GM20431 (cell line): ENCODE data around the gene ZNF319.
"Not testable (repeated sequence)": the region's sequence is repeated elsewhere in the genome, so short reads cannot be mapped to it uniquely, and the experiment has no call there.

Source experiments
- in situ Hi-C: fragments of 300-500 bp; cut with MseI, MboI; formaldehyde crosslinking; loops from one replicate; pipeline ENCODE4 v1.15.0; 2020; ENCODE audit warnings: low sequenced_read_pairs; ENCODE audit not compliant: unreplicated experiment

The ZNF319 gene

GRCh38 chr16:58024486-58025350 is 24.2 kb upstream of the ZNF319 start:
- in situ Hi-C loops: no loop called here

GRCh38 chr16:58022601-58023371 is 22.3 kb upstream of the ZNF319 start:
- in situ Hi-C loops: no loop called here

- in situ Hi-C loops: no loop called here
Observed at GRCh38 chr16:58021661-58022551, 21.4 kb upstream of the ZNF319 start.

GRCh38 chr16:58020628-58021521 is 20.4 kb upstream of the ZNF319 start:
- in situ Hi-C loops: no loop called here

DNA sequence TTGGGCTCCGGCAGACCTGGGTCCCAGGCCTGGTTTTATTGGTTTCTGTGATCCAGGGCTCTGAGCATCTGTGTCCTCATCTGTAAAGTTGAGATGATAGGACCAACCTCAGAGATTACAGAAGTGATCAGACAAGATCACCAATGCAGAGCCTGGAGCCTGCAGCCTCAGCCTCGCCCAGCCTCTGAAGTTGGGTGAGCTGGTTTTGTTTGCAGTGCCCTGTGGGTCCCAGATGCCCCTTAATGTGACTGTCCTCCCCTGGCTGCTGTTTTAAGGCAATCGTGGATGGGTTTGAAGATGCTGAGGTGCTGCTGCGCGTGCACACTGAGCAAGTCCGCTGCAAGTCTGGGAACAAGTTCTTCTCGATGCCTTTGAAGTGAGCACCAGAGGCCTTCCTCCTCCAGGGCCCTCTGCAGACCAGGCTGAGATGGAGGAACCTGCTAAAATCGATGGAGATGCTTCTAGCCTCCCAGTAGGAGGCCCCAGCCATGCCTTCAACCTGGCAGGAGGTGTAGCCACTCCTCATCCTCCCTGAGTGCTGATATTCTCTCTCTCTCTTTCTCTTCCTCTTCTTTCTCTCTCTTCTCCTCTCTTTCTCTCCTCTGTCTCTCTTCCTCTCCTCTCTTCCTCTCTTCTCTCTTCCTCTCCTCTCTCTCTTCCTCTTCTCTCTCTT is 19.5 kb upstream of the ZNF319 start:
- in situ Hi-C loops: loop anchor here (10.0 kb wide), 1 partner anchor 125 kb away; no protein-coding TSS in a partner anchor

- in situ Hi-C loops: loop anchor here (10.0 kb wide), 1 partner anchor 124 kb away; no protein-coding TSS in a partner anchor
Observed at GRCh38 chr16:58018803-58019202, 18.3 kb upstream of the ZNF319 start.

GRCh38 chr16:58016840-58017446 is 16.5 kb upstream of the ZNF319 start:
- in situ Hi-C loops: loop anchor here (10.0 kb wide), 1 partner anchor 122 kb away; no protein-coding TSS in a partner anchor

- in situ Hi-C loops: loop anchor here (10.0 kb wide), 1 partner anchor 119 kb away; no protein-coding TSS in a partner anchor
Observed at GRCh38 chr16:58013201-58013956, 12.9 kb upstream of the ZNF319 start.

DNA sequence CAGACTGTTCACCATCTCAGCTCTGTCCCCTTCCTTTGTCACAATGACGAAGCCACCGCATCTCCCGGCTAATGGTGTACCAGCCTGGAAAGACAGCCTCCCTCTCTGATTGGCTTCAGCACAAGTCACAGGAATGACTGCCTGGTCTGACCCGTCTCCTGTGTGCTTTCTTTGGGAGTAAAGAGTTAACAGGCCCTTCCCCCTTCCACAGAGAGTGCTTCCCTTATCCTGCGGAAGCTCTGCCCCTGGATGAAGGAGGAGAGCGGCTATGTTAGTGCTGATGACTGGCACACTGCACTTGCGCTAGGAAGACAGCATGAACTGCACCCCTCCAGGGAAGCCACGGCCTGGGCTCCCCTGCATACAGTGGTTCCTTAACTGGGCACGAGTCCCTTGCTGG is 12.0 kb upstream of the ZNF319 start:
- in situ Hi-C loops: loop anchor here (10.0 kb wide), 1 partner anchor 118 kb away; no protein-coding TSS in a partner anchor

GRCh38 chr16:58011652-58012051 is 11.2 kb upstream of the ZNF319 start:
- in situ Hi-C loops: loop anchor here (10.0 kb wide), 1 partner anchor 117 kb away; no protein-coding TSS in a partner anchor

GRCh38 chr16:58010886-58011285 is 10.4 kb upstream of the ZNF319 start:
- in situ Hi-C loops: loop anchor here (10.0 kb wide), 1 partner anchor 116 kb away; no protein-coding TSS in a partner anchor

- in situ Hi-C loops: loop anchor here (10.0 kb wide), 1 partner anchor 115 kb away; no protein-coding TSS in a partner anchor
Observed at GRCh38 chr16:58009856-58010416, 9.5 kb upstream of the ZNF319 start.

GRCh38 chr16:58004736-58005135 is 4.3 kb upstream of the ZNF319 start:
- in situ Hi-C loops: not testable (repeated sequence)

GRCh38 chr16:58002936-58003335 is 2.5 kb upstream of the ZNF319 start:
- in situ Hi-C loops: no loop called here

DNA sequence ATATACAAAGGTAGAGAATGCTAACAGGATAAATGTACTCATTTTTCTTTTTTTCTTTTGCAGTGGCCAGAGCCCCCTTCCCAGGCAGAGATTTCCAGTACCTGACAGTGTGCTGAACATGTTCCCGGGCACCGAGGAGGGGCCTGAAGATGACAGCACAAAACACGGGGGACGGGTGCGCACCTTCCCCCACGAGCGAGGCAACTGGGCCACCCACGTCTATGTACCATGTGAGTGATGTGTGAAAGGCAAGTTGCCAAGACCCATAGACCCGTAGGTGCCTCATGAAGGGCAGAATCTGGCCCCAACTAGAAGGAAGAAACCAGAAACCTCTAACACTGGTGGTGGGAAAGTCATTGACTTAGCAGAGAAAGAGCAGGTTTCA is 1.9 kb upstream of the ZNF319 start:
- in situ Hi-C loops: no loop called here

GRCh38 chr16:58001781-58002415 is 1.4 kb upstream of the ZNF319 start:
- in situ Hi-C loops: no loop called here
